Measurements from ENCODE around the gene FRRS1L. TPM values are rescaled to one million over a fixed set of nuclear protein-coding genes. Genes with fewer than 3 reads are reported as not detected.

The FRRS1L gene
- total RNA-seq, 4 donors from 2014 or later = 0.06 to 0.24 (median 0.16) TPM; not detected in 1

- TF ChIP-seq, protein P1, sequence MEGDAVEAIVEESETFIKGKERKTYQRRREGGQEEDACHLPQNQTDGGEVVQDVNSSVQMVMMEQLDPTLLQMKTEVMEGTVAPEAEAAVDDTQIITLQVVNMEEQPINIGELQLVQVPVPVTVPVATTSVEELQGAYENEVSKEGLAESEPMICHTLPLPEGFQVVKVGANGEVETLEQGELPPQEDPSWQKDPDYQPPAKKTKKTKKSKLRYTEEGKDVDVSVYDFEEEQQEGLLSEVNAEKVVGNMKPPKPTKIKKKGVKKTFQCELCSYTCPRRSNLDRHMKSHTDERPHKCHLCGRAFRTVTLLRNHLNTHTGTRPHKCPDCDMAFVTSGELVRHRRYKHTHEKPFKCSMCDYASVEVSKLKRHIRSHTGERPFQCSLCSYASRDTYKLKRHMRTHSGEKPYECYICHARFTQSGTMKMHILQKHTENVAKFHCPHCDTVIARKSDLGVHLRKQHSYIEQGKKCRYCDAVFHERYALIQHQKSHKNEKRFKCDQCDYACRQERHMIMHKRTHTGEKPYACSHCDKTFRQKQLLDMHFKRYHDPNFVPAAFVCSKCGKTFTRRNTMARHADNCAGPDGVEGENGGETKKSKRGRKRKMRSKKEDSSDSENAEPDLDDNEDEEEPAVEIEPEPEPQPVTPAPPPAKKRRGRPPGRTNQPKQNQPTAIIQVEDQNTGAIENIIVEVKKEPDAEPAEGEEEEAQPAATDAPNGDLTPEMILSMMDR (IDR thresholded peaks at IDR 0.05) = no peak
These were observed 57.1 kb downstream of the FRRS1L start for GRCh38 chr9:109109967-109110328.

GRCh38 chr9:109108318-109108717, 58.7 kb downstream of the FRRS1L start:
- TF ChIP-seq, protein P1 (IDR thresholded peaks at IDR 0.05) = no peak
- DNase-seq (ENCODE audit: low spot score) = no peak
- no peak for ATAC-seq (ENCODE audit: low FRiP score)

More at GRCh38 chr9:109109967-109110328, 57.1 kb downstream of the FRRS1L start:
- ATAC-seq (ENCODE audit: low FRiP score) (no peak), DNase-seq (ENCODE audit: low spot score) (no peak)

DNA sequence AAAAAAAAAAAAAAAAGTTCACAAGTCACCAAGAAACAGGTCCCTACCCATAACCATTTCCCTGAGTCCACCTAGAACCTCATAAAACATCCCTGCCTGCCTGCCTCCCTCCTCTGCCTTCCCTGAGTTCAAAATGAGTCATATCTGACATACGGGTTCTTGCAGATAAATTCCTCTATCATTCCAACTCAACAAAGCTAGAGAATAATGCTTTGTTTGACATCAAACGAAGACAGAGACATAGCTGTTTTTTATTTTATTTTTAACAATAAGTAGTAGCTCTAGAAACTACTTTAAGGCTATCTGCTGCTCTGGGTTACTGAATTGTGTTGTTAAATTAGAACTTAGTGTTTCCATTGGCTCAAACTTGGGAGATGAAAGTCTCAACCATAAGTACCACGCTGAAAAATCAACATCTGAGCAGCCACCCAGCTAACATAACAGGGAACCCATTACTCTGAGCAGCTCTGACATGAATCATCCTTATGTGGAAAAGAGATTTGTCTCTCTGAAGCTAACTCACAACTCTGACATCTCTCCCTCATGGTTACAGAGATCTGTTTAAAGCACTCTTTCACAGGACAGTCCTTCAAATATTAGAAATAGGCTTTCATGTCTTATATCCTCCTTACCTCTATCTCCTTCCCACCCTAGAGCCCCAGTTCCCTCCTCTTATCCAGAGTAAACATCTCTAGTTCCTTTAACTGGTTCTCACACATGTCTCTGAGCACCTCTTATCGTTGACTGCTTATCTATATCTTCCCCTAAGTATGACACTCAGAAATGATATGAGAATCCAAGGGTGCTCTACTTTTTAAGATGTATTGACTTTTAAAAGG, 59.4 kb downstream of the FRRS1L start:
- TF ChIP-seq, protein P1 (IDR thresholded peaks at IDR 0.05) = no peak
- no peak for DNase-seq (ENCODE audit: low spot score)
- ATAC-seq (ENCODE audit: low FRiP score) = peak; percentile 63

DNA sequence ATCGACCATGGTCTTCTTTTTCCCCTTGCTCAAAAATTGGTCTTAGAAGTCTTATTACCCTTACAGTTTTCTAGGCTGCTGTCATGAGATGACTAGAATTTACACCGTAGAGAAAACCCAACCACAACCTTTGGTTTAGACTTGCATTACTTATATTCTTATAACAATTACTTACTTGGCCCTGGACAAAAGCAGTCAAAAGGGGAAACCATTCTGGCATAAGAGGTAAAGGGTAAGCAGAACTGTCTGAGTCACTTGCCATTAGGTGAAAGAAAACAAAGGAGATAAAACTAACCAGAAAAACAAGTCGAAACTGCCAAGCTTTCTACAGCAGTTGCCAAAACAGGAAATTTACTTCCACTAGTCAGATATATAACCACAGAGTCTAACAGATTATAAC, 65.2 kb downstream of the FRRS1L start:
- TF ChIP-seq, protein P1 (IDR thresholded peaks at IDR 0.05) = no peak
- DNase-seq (ENCODE audit: low spot score) (no peak), ATAC-seq (ENCODE audit: low FRiP score) (no peak)

- TF ChIP-seq, protein P1 (IDR thresholded peaks at IDR 0.05) = no peak
- no peak for ATAC-seq (ENCODE audit: low FRiP score)
- no peak for DNase-seq (ENCODE audit: low spot score)
These were observed 65.8 kb downstream of the FRRS1L start for GRCh38 chr9:109101202-109101595.

DNA sequence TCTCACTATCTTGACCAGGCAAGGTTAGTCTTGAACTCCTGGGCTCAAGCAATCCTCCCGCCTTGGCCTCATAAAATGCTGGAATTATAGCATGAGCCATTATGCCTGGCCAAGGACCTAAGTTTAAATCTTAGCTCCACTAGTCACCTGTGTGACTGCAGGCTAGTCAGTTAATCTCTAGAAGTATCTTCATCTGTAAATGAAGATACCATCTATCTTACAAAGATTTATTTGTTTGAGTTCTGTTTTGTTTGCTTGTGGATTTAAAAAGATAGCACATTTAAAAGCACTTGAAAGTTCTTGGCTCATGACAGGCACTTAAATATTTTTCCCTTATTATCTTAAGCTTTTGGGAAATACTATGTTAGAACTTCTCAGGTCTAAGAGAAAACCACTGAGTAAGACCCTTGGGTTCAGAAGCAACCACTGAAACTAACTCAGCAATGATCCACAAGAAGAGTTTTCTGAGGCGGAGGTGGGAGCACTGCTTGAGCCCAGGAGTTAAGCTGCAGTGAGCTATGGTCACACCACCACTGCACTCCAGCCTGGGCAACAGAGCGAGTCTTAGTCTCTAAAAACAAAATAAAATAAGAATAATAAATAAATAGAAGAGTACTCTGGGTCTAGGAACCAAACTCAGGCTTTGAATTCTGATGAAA, 66.4 kb downstream of the FRRS1L start:
- DNase-seq (ENCODE audit: low spot score) (no peak), ATAC-seq (ENCODE audit: low FRiP score) (no peak)
- TF ChIP-seq, protein P1 (IDR thresholded peaks at IDR 0.05) = no peak

GRCh38 chr9:109098960-109099308, 68.1 kb downstream of the FRRS1L start:
- no peak for DNase-seq (ENCODE audit: low spot score)

More at GRCh38 chr9:109098960-109099308, 68.1 kb downstream of the FRRS1L start:
- no peak for ATAC-seq (ENCODE audit: low FRiP score)
- TF ChIP-seq, protein P1 (IDR thresholded peaks at IDR 0.05) = no peak
